NB4 (cell line): ENCODE data around the gene CHI3L1.

ENCODE experiments used
- MYC ChIP-seq: IDR thresholded peaks from 2 replicates; pipeline ENCODE4 v1.6.1; 2011; ENCODE audit warnings: low read depth, low read length
- POLR2A ChIP-seq: IDR thresholded peaks from 2 replicates; pipeline ENCODE4 v1.6.1; 2011; ENCODE audit warnings: mild to moderate bottlenecking; ENCODE audit not compliant: insufficient read length; ENCODE audit errors: extremely low read depth
- TF ChIP-seq, protein P1 (sequence below): IDR thresholded peaks from one replicate; pipeline ENCODE4 v1.5.1; 2012; ENCODE audit warnings: low read depth, low read length

DNA sequence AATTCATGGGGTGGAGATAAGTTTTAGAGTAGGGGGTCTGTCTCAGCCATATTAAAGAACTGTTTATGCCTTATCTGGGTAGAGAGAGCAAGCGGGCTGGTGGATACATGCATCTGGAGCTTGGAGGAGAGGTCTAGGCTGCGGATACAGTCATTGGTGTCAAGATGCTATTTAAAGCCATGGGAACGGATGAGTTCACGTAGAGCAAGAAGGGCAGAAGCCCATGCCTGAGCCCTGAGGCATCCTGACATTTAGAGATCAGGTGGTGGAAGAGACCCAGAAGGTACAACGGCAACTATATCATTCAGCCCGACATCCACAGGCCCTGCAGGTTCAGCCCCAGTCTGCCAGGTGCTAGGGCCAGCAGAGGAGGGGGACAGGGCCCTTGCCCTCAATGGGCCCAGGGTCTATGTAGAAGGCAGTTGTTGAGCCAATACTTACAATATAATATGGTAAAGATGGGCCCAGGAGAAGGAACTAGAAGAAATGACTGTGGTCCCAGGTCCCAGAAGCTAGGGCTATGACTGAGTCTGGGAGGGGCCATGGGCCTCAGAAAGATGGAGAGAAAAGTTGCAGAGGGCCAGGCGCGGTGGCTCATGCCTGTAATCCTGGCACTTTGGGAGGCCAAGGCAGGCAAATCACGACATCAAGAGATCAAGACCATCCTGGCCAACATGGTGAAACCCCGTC is 15.2 kb upstream of the CHI3L1 start:
- TF ChIP-seq, protein P1, sequence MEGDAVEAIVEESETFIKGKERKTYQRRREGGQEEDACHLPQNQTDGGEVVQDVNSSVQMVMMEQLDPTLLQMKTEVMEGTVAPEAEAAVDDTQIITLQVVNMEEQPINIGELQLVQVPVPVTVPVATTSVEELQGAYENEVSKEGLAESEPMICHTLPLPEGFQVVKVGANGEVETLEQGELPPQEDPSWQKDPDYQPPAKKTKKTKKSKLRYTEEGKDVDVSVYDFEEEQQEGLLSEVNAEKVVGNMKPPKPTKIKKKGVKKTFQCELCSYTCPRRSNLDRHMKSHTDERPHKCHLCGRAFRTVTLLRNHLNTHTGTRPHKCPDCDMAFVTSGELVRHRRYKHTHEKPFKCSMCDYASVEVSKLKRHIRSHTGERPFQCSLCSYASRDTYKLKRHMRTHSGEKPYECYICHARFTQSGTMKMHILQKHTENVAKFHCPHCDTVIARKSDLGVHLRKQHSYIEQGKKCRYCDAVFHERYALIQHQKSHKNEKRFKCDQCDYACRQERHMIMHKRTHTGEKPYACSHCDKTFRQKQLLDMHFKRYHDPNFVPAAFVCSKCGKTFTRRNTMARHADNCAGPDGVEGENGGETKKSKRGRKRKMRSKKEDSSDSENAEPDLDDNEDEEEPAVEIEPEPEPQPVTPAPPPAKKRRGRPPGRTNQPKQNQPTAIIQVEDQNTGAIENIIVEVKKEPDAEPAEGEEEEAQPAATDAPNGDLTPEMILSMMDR, result no peak
- TF ChIP-seq POLR2A (no peak), MYC (no peak)
